ACC112 (cell line): Measurements from ENCODE around the gene PARP1.
A peak's percentile ranks its signal among the peaks of the same experiment; 100 is the strongest.

Source experiments
- H2AFZ ChIP-seq: fragments of 200-600 bp; sonication (generic); one replicate; pipeline ENCODE4 v1.6.0; 2017; ENCODE audit warnings: antibody characterized with exemption, low read length; ENCODE audit not compliant: unreplicated experiment
- H3K27ac ChIP-seq: fragments of 200-600 bp; sonication (generic); 2 replicates; pipeline ENCODE4 v1.5.1; 2014; ENCODE audit warnings: low read depth, mild to moderate bottlenecking, antibody characterized with exemption, low read length, moderate library complexity
- H3K27me3 ChIP-seq: fragments of 200-600 bp; sonication (generic); 2 replicates; pipeline ENCODE4 v1.6.1; 2014; ENCODE audit warnings: mild to moderate bottlenecking, antibody characterized with exemption, low read length, moderate library complexity, mixed read lengths; ENCODE audit not compliant: insufficient read depth
- H3K36me3 ChIP-seq: fragments of 200-600 bp; sonication (generic); 2 replicates; pipeline ENCODE4 v1.6.1; 2016; ENCODE audit warnings: mild to moderate bottlenecking, antibody characterized with exemption, low read length, moderate library complexity, mixed read lengths; ENCODE audit not compliant: insufficient read depth
- H3K4me1 ChIP-seq: fragments of 200-600 bp; sonication (generic); one replicate; pipeline ENCODE4 v1.6.1; 2016; ENCODE audit warnings: low read length, mixed read lengths; ENCODE audit not compliant: insufficient read depth, unreplicated experiment, control insufficient read depth
- H3K4me3 ChIP-seq: fragments of 200-600 bp; sonication (generic); 2 replicates; pipeline ENCODE4 v1.5.1; 2014; ENCODE audit warnings: mild to moderate bottlenecking, low read depth, low read length
- H3K79me2 ChIP-seq: fragments of 200-600 bp; sonication (generic); one replicate; pipeline ENCODE4 v1.6.0; 2016; ENCODE audit warnings: low read length; ENCODE audit not compliant: control insufficient read depth, unreplicated experiment, insufficient read depth

The PARP1 gene

GRCh38 chr1:226420328-226420727 lies 12.4 kb upstream of the PARP1 start:
- no peak overlapping the region for H2AFZ ChIP-seq
- H3K79me2 ChIP-seq: no peaks in the 10 kb centered on the region
- no peak overlapping the region for H3K27ac ChIP-seq

GRCh38 chr1:226419284-226420029 lies 11.6 kb upstream of the PARP1 start:
- Histone ChIP-seq H3K27me3 (peaks cover 29% of the 10 kb centered on the region), H2AFZ (no peak overlapping the region), H3K4me3 (no peak overlapping the region), H3K36me3 (no peaks in the 10 kb centered on the region), H3K4me1 (no peaks in the 10 kb centered on the region), H3K79me2 (no peaks in the 10 kb centered on the region), H3K27ac (no peak overlapping the region)

More at GRCh38 chr1:226420328-226420727, 12.4 kb upstream of the PARP1 start:
- Histone ChIP-seq H3K4me1 (no peaks in the 10 kb centered on the region), H3K36me3 (no peaks in the 10 kb centered on the region), H3K4me3 (no peak overlapping the region), H3K27me3 (peaks cover 29% of the 10 kb centered on the region)

- H3K36me3 ChIP-seq: no peaks in the 10 kb centered on the region
Observed at GRCh38 chr1:226417830-226418546, 10.1 kb upstream of the PARP1 start.

DNA sequence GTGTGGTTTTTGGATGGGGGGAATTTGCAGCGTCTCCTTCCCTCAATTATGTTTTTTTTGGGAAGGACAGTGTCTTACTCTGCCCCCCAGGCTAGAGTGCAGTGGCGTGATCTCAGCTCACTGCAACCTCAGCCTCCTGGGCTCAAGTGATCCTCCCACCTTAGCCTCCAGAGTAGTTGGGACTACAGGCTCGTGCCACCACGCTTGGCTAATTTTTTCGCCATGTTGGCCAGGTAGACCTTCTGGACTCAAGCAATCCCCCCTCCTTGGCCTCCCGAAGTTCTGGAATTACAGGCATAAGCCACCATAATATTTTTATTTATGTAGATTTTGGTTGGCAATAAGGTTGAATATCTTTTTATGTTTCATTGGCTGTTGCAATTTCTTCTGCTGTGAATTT lies 9.5 kb upstream of the PARP1 start:
- H3K79me2 ChIP-seq: no peaks in the 10 kb centered on the region
- H3K36me3 ChIP-seq: no peaks in the 10 kb centered on the region
- H3K4me3 ChIP-seq: no peak overlapping the region
- no peaks in the 10 kb centered on the region for H3K4me1 ChIP-seq
- H3K27me3 ChIP-seq: peaks cover 25% of the 10 kb centered on the region
- H3K27ac ChIP-seq: no peak overlapping the region
- H2AFZ ChIP-seq: no peak overlapping the region

More at GRCh38 chr1:226417830-226418546, 10.1 kb upstream of the PARP1 start:
- Histone ChIP-seq H3K27me3 (peaks cover 25% of the 10 kb centered on the region), H2AFZ (no peak overlapping the region), H3K4me1 (no peaks in the 10 kb centered on the region), H3K27ac (no peak overlapping the region), H3K4me3 (no peak overlapping the region), H3K79me2 (no peaks in the 10 kb centered on the region)

- no peak overlapping the region for H3K4me3 ChIP-seq
- H2AFZ ChIP-seq: no peak overlapping the region
- H3K27me3 ChIP-seq: peaks cover 13% of the 10 kb centered on the region
- no peaks in the 10 kb centered on the region for H3K36me3 ChIP-seq
- no peaks in the 10 kb centered on the region for H3K79me2 ChIP-seq
- no peak overlapping the region for H3K27ac ChIP-seq
- no peaks in the 10 kb centered on the region for H3K4me1 ChIP-seq
Observed at GRCh38 chr1:226414098-226414698, 6.3 kb upstream of the PARP1 start.

- Histone ChIP-seq H3K36me3 (no peaks in the 10 kb centered on the region), H3K4me3 (no peak overlapping the region), H2AFZ (no peak overlapping the region), H3K27ac (no peak overlapping the region), H3K4me1 (peaks cover under 1% of the 10 kb centered on the region), H3K79me2 (peaks cover 5% of the 10 kb centered on the region), H3K27me3 (no peaks in the 10 kb centered on the region; the same call in 1 of the 2 replicates)
Observed at GRCh38 chr1:226411619-226412018, 3.7 kb upstream of the PARP1 start.

DNA sequence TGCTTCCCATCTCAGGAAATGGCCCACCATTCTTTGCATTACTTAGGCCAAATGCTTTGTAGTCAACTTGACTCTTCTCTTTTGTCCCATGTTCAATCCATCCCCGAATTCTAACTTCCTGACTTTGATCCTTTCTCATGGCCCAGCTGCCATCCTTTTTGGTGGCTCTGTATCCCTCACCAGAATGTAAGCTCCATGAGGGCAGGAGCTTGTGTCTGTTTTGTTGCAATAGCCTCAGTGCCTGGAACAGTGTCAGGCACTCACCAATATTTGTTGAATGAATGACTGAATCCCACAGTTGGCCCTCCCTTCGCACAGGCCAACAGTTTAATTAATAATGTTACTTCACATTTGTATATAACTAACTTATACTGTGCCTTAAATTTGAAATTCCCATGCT lies 3.1 kb upstream of the PARP1 start:
- Histone ChIP-seq H3K27ac (no peak overlapping the region), H3K27me3 (no peaks in the 10 kb centered on the region), H3K79me2 (peaks cover 11% of the 10 kb centered on the region), H2AFZ (no peak overlapping the region), H3K36me3 (no peaks in the 10 kb centered on the region), H3K4me3 (no peak overlapping the region), H3K4me1 (peaks cover 7% of the 10 kb centered on the region)

DNA sequence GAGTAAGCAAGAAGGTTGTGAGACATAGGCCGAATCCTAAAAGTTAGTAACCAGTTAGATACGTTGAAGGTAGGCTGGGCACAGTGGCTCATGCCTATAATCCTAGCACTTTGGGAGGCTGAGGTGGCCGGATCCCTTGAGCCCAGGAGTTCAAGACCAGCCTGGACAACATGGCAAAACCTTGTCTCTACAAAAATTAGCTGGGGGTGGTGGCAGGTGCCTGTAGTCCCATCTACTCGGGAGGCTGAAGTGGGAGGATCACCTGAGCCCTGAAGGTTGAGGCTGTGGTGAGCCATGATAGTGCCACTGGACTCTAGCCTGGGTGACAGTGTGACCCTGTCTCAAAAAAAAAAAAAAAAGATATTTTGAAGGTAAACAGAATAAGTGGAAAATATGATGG lies 1.5 kb upstream of the PARP1 start:
- H3K27me3 ChIP-seq: no peaks in the 10 kb centered on the region
- no peak overlapping the region for H3K4me3 ChIP-seq
- no peak overlapping the region for H2AFZ ChIP-seq
- H3K4me1 ChIP-seq: peaks cover 23% of the 10 kb centered on the region
- no peaks in the 10 kb centered on the region for H3K36me3 ChIP-seq
- H3K79me2 ChIP-seq: peaks cover 27% of the 10 kb centered on the region
- no peak overlapping the region for H3K27ac ChIP-seq

DNA sequence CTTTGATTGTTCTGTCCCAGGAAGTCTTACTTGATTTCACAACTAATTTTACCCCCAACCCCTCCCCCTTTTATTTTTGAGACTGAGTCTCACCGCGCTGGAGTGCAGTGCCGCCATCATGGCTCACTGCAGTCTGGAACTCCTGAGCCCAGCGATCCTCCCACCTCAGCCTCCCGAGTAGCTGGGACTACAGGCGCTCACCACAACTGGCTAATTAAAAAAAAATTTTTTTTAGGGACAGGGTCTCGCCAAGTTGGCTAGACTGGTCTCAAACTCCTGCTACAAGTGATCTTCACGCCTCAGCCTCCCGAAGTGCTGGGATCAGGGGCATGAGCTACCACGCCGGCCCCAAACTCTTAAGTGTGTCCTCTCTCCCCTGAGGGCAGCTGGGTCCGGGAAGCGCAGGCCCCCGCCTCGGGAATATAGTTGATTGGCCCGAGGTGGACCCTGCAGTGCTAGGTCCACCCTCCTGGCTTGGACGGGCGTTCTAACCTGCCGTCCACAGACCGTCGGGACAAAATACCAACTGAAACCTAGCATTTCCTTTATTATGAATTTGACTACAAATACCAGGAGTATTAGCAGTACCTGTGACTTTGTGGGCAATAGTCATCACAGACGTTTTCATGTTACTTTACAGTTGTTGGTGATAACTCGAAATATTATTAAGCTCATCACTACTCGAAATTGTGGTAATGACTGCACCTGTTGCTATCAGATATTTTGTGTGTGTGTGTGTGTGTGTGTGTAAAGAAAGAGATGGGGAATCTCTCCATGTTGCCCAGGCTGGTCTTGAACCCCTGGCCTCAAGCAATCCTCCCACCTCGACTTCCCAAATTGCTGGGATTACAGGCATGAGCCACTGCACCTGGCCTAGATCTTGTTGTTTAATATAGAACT lies 642 bp upstream of the PARP1 start:
- peak overlapping the region; percentile 84 for H3K4me3 ChIP-seq
- no peaks in the 10 kb centered on the region for H3K36me3 ChIP-seq
- H3K27ac ChIP-seq: no peak overlapping the region
- peaks cover 36% of the 10 kb centered on the region for H3K79me2 ChIP-seq
- H3K27me3 ChIP-seq: no peaks in the 10 kb centered on the region
- H2AFZ ChIP-seq: peak overlapping the region; percentile 49
- peaks cover 31% of the 10 kb centered on the region for H3K4me1 ChIP-seq

- peak overlapping the region; percentile 79 for H2AFZ ChIP-seq
- peak overlapping the region; percentile 84 for H3K4me3 ChIP-seq
- no peaks in the 10 kb centered on the region for H3K36me3 ChIP-seq
- H3K27me3 ChIP-seq: no peaks in the 10 kb centered on the region
- peaks cover 49% of the 10 kb centered on the region for H3K79me2 ChIP-seq
- H3K27ac ChIP-seq: peak overlapping the region; percentile 49
- H3K4me1 ChIP-seq: peaks cover 33% of the 10 kb centered on the region
Observed at GRCh38 chr1:226407199-226407496, 745 bp downstream of the PARP1 start.
